ENCODE results near the gene NENF.
A peak's percentile ranks its signal among the peaks of the same experiment; 100 is the strongest.

The NENF gene

GRCh38 chr1:212482637-212483441 lies 50.1 kb downstream of the NENF start:
- Histone ChIP-seq H2BK12ac (ENCODE audit: low read length) (no peak overlapping the region), H3K9ac (ENCODE audit: low read depth, low read length, poor library complexity) (no peak overlapping the region), H2BK120ac (ENCODE audit: low read depth, low read length) (peak overlapping the region; percentile 35), H3K4me1 (ENCODE audit: control insufficient read depth in 2 of 2, insufficient read depth in 1 of 2, low read depth in 1 of 2, low read length in 2 of 2) (peaks cover 18% of the 10 kb centered on the region in 2 donors), H3K36me3 (replicated peaks in 1 of 2; ENCODE audit: control insufficient read depth in 2 of 2, insufficient read depth in 2 of 2, low read length in 2 of 2) (no peaks in the 10 kb centered on the region), H3K4ac (ENCODE audit: low read length) (no peak overlapping the region), H3K4me3 (ENCODE audit: low read length in 2 of 2) (no peak overlapping the region), H3K18ac (ENCODE audit: low read length) (peak overlapping the region; percentile 72), H2AK5ac (ENCODE audit: low read depth, low read length) (peak overlapping the region; percentile 82), H2BK15ac (ENCODE audit: low read length) (peak overlapping the region; percentile 40), H3K27me3 (ENCODE audit: control insufficient read depth in 3 of 3, insufficient read depth in 3 of 3, low read depth in 1 of 3, low read length in 3 of 3) (peaks cover 0 to 2% (median 0%) of the 10 kb centered on the region in 3 experiments), H3K23ac (ENCODE audit: low read depth, low read length, poor library complexity) (no peak overlapping the region), H2BK5ac (ENCODE audit: low read length) (no peak overlapping the region), H3K4me2 (ENCODE audit: insufficient read depth, low read length, poor library complexity, severe bottlenecking) (no peak overlapping the region), H3K14ac (ENCODE audit: low read length) (peak overlapping the region; percentile 87), H3K79me1 (ENCODE audit: low read depth, low read length) (no peaks in the 10 kb centered on the region), H4K8ac (ENCODE audit: low read depth, low read length) (no peak overlapping the region), H3K9me3 (replicated peaks in 1 of 2; ENCODE audit: control insufficient read depth in 2 of 2, insufficient read depth in 1 of 2, low read depth in 1 of 2, low read length in 2 of 2) (no peaks in the 10 kb centered on the region), H3K27ac (replicated peaks; ENCODE audit: low read length) (no peak overlapping the region), H2AFZ (ENCODE audit: low read length) (no peak overlapping the region), H4K91ac (ENCODE audit: low read depth, low read length, poor library complexity) (no peak overlapping the region)
- WGBS, 2 donors (ENCODE audit: extremely low coverage in 2 of 2, insufficient read length in 2 of 2, insufficient replicate concordance in 1 of 2), result no CpG with 5 or more reads among the region's 14 CpGs
- DNase-seq (ENCODE audit: low spot score), result no peak

GRCh38 chr1:212484701-212485570 lies 52.2 kb downstream of the NENF start:
- Histone ChIP-seq H3K79me1 (ENCODE audit: low read depth, low read length) (no peaks in the 10 kb centered on the region), H4K91ac (ENCODE audit: low read depth, low read length, poor library complexity) (no peak overlapping the region), H3K23ac (ENCODE audit: low read depth, low read length, poor library complexity) (no peak overlapping the region), H3K9ac (ENCODE audit: low read depth, low read length, poor library complexity) (no peak overlapping the region), H3K4ac (ENCODE audit: low read length) (no peak overlapping the region), H2AK5ac (ENCODE audit: low read depth, low read length) (peak overlapping the region; percentile 88), H2BK5ac (ENCODE audit: low read length) (no peak overlapping the region), H3K27ac (replicated peaks; ENCODE audit: low read length) (no peak overlapping the region), H2AFZ (ENCODE audit: low read length) (no peak overlapping the region), H2BK12ac (ENCODE audit: low read length) (no peak overlapping the region), H3K4me2 (ENCODE audit: insufficient read depth, low read length, poor library complexity, severe bottlenecking) (no peak overlapping the region), H3K36me3 (replicated peaks in 1 of 2; ENCODE audit: control insufficient read depth in 2 of 2, insufficient read depth in 2 of 2, low read length in 2 of 2) (no peaks in the 10 kb centered on the region), H2BK15ac (ENCODE audit: low read length) (no peak overlapping the region), H3K9me3 (replicated peaks in 1 of 2; ENCODE audit: control insufficient read depth in 2 of 2, insufficient read depth in 1 of 2, low read depth in 1 of 2, low read length in 2 of 2) (no peaks in the 10 kb centered on the region), H3K14ac (ENCODE audit: low read length) (no peak overlapping the region), H3K27me3 (ENCODE audit: control insufficient read depth in 3 of 3, insufficient read depth in 3 of 3, low read depth in 1 of 3, low read length in 3 of 3) (peaks cover 0 to 2% (median 0%) of the 10 kb centered on the region in 3 experiments), H3K4me3 (ENCODE audit: low read length in 2 of 2) (no peak overlapping the region), H2BK120ac (ENCODE audit: low read depth, low read length) (no peak overlapping the region), H3K4me1 (ENCODE audit: control insufficient read depth in 2 of 2, insufficient read depth in 1 of 2, low read depth in 1 of 2, low read length in 2 of 2) (peaks cover 20 to 29% of the 10 kb centered on the region in 2 donors), H3K18ac (ENCODE audit: low read length) (peak overlapping the region; percentile 3), H4K8ac (ENCODE audit: low read depth, low read length) (no peak overlapping the region)
- no CpG with 5 or more reads among the region's 11 CpGs for WGBS, 2 donors (ENCODE audit: extremely low coverage in 2 of 2, insufficient read length in 2 of 2, insufficient replicate concordance in 1 of 2)
- no peak for DNase-seq (ENCODE audit: low spot score)

- H2BK12ac ChIP-seq (ENCODE audit: low read length), result no peak overlapping the region
- H3K4ac ChIP-seq (ENCODE audit: low read length), result no peak overlapping the region
- no peak overlapping the region for H3K14ac ChIP-seq (ENCODE audit: low read length)
- DNase-seq (ENCODE audit: low spot score), result no peak
- no peak overlapping the region for H3K4me2 ChIP-seq (ENCODE audit: insufficient read depth, low read length, poor library complexity, severe bottlenecking)
- no peaks in the 10 kb centered on the region for H3K79me1 ChIP-seq (ENCODE audit: low read depth, low read length)
- H3K27ac ChIP-seq (replicated peaks; ENCODE audit: low read length), result no peak overlapping the region
- H3K27me3 ChIP-seq (ENCODE audit: control insufficient read depth in 3 of 3, insufficient read depth in 3 of 3, low read depth in 1 of 3, low read length in 3 of 3), result peaks cover 0 to 2% (median 0%) of the 10 kb centered on the region in 3 experiments
- WGBS, 2 donors (ENCODE audit: extremely low coverage in 2 of 2, insufficient read length in 2 of 2, insufficient replicate concordance in 1 of 2), result no CpG with 5 or more reads among the region's 4 CpGs
- no peak overlapping the region for H2AK5ac ChIP-seq (ENCODE audit: low read depth, low read length)
- no peaks in the 10 kb centered on the region for H3K9me3 ChIP-seq (replicated peaks in 1 of 2; ENCODE audit: control insufficient read depth in 2 of 2, insufficient read depth in 1 of 2, low read depth in 1 of 2, low read length in 2 of 2)
- no peak overlapping the region for H2BK5ac ChIP-seq (ENCODE audit: low read length)
- no peak overlapping the region for H3K23ac ChIP-seq (ENCODE audit: low read depth, low read length, poor library complexity)
- no peak overlapping the region for H4K91ac ChIP-seq (ENCODE audit: low read depth, low read length, poor library complexity)
- H4K8ac ChIP-seq (ENCODE audit: low read depth, low read length), result no peak overlapping the region
- H2BK15ac ChIP-seq (ENCODE audit: low read length), result peak overlapping the region; percentile 13
- H3K18ac ChIP-seq (ENCODE audit: low read length), result peak overlapping the region; percentile 51
- H3K9ac ChIP-seq (ENCODE audit: low read depth, low read length, poor library complexity), result no peak overlapping the region
- peaks cover 23 to 34% of the 10 kb centered on the region in 2 donors for H3K4me1 ChIP-seq (ENCODE audit: control insufficient read depth in 2 of 2, insufficient read depth in 1 of 2, low read depth in 1 of 2, low read length in 2 of 2)
- H2AFZ ChIP-seq (ENCODE audit: low read length), result no peak overlapping the region
- no peak overlapping the region for H2BK120ac ChIP-seq (ENCODE audit: low read depth, low read length)
- H3K36me3 ChIP-seq (replicated peaks in 1 of 2; ENCODE audit: control insufficient read depth in 2 of 2, insufficient read depth in 2 of 2, low read length in 2 of 2), result no peaks in the 10 kb centered on the region
- H3K4me3 ChIP-seq (ENCODE audit: low read length in 2 of 2), result no peak overlapping the region
These were observed 52.8 kb downstream of the NENF start for GRCh38 chr1:212485571-212485912.

Data from neuronal stem cell (in vitro differentiated cells).